Fibroblast of skin of left biceps (primary cell): ENCODE data around the gene STING1.
A peak's percentile ranks its signal among the peaks of the same experiment; 100 is the strongest.
"Not testable (repeated sequence)": the region's sequence is repeated elsewhere in the genome, so short reads cannot be mapped to it uniquely, and the experiment has no call there.

Experiments used
- DNase-seq, 2 experiments: peaks; one replicate each; pipeline ENCODE4 v3.0.0-alpha.2; 2013; ENCODE audit warnings: low read depth in 2 of 2

The STING1 gene

DNA sequence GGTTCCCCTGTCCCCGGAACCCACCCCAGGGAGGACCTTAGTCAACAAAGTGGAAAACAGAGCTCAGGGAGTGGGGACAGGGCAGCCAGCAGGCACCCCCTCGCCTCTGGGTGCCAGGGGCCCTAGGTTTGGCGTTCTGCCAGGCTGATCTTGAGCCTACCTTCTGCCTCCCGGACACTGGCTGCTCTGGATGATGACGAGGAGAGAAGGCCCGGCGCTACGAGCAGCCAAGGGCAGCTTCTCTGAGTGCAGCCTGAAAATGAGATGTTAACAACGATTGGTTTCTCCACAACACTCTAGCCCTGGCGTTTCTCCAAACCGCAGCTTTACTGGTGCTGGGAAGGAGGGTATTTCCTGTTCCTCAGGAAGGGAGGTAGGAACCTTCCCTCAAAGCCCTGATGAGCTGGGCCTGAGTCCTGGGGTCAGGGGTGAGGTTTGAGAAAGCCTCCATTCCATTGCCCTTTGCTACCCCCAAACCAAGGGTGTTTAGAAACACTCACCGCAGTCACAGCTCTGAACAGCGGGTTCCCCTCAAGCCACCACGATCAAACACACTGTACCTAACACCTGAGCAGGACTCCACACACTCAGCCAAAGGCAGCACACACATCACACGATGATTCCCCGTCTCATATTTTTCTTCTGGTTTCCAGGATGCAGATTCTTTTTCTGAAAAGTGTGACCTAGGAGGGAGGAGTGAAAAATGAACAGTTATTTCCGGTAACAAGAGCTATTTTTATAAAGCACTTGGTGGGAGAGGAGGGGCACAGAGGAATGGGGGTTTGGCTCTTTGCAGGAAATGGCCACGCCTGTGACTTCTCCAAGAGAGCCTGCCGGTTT lies at the start of gene STING1:
TSS of gene STING1 (minus strand) at position 709 of the 840 bp plus-strand sequence. CDS start 1,054 bp downstream, outside the sequence.
- peak; percentile 94 to 95 for DNase-seq

DNA sequence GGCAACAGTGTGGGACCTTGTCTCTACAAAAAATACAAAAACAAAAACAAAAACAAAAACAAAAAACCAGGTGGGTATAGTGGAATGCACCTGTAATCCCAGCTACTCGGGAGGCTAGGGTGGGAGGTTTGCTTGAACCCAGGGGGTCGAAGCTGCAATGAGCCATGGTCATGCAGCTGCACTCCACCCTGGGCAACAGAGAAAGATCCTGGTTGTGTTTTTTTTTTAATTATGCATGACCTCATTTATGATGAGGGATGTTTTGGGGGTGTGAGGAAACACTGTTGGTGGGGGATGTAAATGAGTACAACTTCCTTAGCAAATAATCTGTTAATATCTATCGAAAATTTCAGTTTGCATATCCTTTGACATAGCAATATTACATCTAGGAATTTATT lies 49.2 kb upstream of the STING1 start:
- DNase-seq, result no peak

DNA sequence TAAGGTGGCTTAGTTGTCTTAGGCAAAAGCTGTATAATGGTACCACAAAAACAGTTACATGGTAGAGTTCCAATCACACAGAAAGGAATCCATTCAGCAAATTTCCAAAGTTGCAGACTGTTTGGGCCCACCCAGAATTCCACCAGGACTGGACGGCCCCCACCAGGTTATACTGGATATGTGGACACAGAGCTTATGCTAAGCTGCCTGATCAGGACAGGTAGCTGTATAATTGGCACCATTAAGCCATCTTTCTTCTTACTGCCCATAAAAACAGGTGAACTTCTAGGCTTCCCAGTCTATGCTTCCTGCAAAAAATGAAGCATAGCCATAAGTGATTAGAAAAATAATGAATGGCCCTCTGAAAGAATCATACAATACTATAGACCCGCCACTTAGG lies 47.5 kb upstream of the STING1 start:
- not testable (repeated sequence) for DNase-seq

DNA sequence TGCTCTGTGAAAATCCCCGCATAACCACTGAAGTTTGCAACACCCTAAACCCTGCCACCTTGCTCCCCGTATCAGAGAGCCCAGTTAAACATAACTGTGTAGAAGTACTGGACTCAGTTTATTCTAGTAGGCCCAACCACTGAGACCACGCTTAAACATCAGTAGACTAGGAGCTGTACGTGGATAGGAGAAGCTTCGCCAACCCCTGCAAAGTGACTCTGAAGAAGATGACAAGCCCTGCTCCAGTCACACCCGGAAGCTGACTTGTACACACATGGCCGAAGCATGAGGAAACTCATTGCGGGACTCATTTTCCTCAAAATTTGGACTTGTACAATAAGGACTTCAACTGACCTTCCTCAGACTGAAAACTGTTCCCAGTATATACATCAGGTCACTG lies 46.1 kb upstream of the STING1 start:
- not testable (repeated sequence) for DNase-seq

DNA sequence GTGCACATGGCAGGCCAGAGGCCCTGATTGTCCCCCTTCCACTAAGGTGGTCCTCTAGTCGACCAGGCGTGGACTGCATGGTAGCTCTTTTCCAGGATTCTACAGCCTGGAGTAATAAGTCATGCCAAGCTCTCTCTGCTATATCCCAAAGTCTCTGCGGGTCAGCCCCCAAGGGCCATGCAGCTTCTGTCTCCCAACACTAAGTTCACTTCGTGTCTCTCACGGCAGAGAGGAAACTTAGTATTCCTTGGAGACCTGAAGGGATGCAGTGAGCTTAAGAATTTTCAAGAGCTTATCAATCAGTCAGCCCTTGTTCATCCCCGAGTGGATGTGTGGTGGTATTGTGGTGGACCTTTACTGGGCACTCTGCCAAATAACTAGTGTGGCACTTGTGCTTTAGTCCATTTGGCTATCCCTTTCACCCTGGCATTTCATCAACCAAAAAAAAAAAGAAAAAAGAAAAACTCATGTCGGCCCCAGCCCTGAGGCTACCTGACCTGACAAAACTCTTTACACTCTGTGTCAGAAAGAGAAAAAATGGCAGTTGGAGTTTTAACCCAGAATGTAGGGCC lies 45.4 kb upstream of the STING1 start:
- not testable (repeated sequence) for DNase-seq

DNA sequence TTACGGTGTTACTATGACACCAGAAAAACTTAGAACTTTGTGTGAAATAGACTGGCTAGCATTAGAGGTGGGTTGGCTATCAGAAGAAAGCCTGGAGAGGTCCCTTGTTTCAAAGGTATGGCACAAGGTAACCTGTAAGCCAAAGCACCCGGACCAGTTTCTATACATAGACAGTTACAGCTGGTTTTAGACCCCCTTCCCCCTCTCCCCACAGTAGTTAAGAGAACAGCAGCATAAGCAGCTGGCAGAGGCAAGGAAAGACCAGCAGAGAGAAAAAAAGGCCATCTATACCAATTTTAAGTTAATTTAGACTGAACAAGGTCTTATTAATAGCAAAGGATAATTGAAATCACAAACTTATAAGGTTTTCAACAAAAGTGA lies 44.5 kb upstream of the STING1 start:
- not testable (repeated sequence) for DNase-seq

DNA sequence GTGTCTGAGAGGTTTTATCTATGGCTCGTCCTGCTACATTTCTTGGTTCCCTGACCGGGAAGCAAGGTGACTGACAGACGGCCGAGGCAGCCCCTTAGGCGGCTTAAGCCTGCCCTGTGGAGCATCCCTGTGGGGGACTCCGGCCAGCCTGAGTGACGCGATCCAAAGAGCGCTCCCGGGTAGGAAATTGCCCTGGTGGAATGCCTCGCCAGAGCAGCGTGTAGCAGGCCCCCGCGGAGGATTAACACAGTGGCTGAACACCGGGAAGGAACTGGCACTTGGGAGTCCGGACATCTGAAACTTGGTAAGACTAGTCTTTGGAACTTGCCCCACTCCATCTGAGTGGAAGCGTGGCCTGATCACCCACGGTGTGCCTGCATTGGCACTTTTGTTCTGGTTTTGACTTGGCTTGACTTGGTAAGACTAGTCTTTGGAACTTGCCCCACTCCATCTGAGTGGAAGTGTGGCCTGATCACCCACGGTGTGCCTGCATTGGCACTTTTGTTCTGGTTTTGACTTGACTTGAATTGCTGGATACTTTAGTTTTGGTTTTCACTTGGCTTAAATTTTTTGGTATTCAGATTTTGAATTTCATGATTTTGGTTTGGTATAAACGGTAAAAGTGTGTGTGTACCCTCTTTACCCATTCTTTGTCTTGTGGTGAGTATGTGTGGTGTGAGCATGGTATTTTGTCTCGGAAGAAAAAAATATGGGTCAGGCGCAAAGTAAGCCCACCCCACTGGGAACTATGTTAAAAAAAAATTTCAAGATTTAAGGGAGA lies 43.9 kb upstream of the STING1 start:
- DNase-seq, result not testable (repeated sequence)

DNA sequence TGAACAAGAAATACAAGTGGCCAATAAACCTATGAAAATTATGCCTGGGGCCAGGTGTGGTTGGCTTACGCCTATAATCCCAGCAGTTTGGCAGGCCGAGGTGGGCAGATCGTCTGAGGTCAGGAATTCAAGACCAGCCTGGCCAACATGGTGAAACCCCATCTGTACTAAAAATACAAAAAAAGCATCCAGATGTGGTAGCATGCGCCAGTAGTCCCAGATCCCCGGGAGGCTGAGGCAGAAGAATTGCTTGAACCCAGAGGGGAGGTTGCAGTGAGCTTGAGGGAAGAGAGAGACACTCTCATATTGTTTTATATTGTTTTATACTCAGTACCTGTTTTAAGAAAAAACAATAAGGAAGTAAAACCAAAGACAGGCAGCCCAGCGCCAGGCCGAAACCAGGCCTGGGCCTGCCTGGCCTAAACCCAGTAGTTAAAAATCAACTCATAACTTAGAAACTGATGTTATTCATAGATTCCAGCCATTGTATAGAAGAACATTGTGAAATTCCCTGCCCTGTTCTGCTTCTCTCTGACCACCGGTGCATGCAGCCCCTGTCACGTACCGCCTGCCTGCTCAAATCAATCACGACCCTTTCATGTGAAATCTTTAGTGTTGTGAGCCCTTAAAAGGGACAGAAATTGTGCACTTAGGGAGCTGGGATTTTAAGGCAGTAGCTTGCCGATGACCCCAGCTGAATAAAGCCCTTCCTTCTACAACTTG lies 43.2 kb upstream of the STING1 start:
- not testable (repeated sequence) for DNase-seq

DNA sequence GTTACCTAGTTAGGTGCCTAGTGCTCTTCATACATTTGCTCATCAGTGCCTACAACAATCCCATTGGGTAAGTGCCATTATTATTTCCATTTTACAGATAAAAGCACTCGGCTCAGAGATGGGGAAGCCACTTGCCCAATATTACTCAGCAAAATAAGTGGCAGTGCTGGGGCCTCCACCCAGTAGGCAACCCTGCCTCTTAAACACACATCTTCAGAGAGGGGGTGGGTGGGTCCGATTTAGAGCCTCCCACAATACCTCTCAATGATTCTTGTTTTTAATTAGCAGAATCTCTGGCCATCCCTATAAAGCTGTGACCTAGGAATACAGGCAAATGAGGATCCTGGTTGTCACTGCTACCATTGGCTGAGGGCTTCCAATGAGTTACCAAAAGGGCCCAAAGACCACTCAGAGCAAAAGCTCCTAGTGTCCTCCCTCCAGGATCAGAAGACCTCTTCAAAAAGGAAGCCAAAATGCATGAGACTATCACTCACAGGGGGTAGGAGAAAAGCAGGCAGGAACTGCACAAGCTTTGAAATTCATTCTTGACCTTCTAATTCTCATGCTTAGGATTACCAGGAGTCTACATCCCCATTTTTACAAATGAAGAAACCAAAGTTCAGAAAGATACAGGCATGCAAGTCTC lies 42.5 kb upstream of the STING1 start:
- no peak for DNase-seq

DNA sequence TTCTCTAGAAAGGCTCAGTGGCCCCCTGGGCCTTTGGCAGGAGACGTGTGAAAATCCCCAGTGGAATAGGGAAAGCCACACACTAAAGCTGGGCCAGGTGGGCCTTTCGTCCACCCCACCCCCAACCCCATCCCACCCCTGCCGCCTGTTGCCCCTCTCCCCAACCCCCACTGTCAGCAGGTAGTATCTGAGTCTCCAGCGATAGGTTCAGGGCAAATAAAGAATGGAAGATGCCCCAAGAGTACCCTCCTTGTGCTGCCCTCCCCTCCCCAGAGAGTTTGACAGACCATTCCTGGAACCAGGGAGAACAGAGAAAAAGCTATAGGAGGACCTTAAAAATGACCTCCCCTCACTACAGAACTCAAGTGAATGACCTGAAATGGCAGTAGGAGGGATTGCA lies 41.9 kb upstream of the STING1 start:
- no peak for DNase-seq

DNA sequence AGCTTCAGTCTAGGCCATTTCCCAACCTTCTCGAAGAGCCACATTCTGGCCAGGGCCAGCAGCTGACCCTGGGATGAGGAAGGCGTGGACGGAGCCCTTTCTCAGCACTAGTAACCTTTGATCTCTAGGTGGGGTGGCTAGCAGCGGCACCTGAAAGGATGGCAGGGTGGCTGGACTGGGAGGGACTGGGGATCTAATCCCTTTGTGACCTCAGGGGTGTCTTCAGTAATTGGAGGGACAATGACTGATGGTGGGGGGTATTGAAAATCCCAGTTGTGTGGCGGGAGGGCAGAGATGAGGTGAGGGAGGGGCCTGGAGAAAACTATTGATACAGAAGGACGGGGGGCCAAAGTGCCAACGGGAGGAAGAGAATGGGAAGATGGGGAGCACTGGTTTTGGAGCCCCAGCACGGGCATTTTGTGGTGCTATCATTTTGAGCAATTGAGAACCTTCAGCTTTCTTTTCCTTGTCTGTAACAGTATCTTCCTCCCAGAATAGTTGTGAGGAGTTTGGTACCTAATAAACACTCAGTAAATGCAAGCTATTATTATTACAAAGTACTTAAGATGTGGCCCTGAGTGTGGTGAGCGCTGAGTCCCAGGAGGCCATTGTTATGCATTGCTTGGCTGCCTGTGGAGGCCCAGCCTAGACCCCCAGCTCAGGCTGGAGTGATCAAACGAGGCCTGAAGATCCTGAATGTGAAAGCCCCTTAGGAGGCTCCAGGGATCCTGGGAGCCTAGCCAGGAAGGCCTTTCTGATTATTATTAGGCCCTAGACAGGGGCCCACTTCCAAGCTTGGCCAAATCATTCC lies 41.3 kb upstream of the STING1 start:
- DNase-seq, result peak in 1 of 2 experiments; percentile 23

DNA sequence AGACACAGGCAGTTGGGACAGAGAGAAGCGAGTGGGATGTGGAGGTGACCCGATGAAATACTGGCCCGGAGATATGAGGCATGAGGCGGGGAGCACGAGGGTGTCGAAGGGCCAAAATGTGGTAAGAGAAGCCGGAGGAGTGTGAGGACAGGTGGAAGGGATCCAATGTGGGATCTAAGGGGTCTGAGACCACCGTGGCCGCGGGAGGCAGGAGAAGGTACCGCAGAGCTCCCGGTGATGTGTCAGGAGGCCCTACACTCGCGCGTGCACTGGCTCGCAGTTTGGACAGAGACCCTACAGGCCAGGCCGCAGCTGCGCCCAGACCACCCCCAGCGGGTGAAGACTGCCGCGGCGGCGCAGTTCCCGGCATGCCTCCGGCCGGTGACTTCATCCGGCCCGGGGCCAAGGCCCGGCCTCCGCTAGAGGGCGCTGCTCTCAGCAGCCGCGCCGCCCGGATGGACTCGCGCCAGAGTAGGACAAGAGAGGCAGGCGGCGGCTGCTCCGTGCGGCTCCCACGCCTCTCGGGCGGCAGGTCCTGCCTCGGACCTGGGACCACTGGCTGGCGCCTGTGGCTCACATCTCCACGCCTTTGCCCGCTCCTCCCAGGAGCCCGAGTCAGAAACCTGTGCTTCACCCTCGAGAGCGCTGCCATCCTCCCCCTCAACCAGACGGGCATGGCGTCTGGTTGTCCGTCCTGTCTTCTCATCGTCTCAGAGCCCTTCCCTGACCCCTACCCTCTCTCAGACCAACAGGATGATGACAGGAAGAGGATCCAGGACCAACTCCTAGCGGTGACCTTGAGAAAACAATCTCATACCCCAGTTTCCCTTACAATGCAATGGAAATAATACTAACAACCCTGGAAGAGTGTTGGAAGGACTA lies 35.4 kb upstream of the STING1 start:
- DNase-seq, result peak; percentile 56 to 60

DNA sequence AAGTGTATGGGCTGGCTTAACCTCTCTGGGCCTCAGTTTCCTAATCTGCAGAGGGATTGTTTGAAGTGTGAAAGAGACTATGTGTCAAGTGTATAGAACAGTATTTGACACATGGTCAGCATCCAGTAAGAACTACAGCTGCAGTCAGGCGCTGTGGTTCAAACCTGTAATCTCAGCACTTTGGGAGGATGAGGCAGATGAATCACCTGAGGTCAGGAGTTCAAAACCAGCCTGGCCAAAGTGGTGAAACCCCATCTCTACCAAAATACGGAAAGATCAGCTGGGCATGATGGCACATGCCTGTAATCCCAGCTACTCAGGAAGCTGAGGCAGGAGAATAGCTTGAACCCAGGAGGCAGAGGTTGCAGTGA lies 31.9 kb upstream of the STING1 start:
- no peak for DNase-seq

DNA sequence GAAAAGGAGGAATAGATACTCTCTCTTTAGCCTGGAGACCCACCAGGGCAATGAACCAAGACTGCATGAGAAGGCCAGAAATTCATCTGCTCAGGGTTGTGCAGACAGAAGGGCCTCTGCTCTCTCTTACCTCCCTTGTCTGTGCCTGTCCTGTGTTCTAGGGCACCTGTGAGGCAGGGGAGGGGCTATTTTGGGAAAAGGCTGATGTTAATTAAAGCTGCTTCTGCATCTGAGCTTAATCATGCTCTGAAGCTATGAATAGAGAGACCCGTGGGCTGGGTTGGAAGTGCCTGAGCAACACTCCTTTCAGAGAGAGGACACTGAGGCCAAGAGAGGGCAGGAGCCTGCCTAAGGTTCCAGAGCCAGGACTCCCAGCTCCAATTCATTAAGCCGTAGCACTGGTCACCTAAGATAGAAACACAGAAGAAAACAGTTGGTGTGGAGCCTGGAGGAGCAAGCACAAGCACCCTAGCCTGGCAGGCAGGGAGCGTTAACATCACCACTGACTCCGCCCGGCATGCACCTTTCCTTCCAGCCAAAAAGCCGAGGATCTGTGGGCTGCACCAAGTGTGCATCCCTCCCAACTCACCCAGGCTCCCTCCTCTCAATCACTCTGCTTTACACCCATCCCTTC lies 31.4 kb upstream of the STING1 start:
- DNase-seq, result no peak

DNA sequence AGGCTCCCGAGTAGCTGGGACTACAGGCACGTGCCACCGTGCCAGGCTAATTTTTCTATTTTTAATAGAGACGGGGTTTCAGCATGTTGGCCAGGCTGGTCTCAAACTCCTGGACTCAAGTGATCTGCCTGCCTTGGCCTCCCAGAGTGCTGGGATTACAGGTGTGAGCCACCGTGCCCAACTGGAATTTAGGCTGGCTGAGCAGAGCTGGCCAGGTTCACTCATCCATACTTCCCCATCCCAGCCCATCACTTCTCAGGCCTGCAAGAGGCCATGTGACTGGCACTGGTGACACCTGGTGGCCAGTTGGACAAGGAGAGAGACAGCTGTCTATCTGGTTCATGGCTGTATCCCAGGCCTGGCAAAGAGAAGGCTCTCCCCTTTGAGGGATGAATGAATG lies 30.9 kb upstream of the STING1 start:
- peak; percentile 44 to 51 for DNase-seq

DNA sequence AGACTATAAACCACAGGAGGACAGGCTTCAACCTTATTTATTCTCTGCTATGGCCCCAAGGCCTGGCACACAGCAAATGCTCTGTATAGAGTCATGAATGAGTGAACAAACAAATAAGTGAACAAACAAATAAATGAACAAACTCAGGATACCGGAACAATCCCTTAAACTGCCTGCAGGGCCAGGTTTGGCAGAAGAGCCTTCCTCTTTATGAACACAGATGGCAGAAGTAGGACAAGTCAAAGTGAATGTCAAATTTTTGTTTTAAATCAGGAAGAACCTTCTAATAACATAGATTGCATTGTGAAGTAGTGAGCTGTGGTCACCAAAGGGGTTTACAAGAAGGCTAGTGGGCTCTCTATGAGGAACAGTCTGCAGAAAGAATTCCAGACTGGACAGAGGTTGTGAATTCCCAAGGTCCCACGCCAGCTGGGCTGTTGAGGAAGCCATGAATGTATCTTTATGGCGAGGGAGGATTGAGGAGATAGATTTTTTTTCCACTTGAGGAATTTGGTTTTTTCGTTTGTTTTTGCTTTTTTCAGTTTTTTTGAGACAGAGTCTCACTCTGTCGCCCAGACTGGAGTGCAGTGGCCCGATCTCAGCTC lies 30.3 kb upstream of the STING1 start:
- no peak for DNase-seq

DNA sequence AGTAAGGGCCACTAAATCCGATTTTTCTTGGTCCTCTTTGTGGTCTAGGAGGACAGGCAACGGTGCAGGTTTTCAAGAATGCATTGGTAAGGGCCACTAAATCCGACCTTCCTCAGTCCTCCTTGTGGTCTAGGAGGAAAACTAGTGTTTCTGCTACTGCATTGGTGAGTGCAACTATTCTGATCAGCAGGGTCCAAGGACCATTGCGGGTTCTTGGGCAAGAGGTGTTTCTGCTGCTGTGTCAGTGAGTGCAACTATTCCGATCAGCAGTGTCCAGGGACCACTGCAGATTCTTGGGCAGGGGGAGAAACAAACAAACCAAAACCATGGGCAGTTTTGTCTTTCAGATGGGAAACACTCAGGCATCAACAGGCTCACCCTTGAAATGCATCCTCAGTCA lies 22.2 kb upstream of the STING1 start:
- DNase-seq, result not testable (repeated sequence)

DNA sequence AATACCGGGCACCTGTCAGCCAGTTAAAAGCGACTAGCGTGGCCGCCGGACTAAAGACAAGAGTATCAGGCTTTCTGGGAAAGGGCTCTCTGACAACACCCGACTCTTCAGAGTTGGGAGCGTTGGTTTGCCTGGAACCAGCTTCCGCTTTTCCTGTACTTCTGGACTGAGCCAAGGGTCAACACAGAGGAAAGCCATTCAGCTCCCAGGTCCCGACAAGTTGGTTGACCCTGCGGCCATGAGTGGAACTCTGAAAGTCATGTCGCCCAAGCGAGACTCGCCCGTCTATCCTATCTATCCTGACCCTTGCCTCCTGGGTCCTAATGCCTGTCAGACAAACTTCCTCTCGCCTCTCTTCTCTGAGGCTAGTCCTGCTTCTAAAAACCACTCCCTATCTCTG lies 21.3 kb upstream of the STING1 start:
- DNase-seq, result not testable (repeated sequence)
